Stomach (tissue), 9 donors: Measurements from ENCODE around the gene SKI. TPM values are rescaled to one million over a fixed set of nuclear protein-coding genes. Genes with fewer than 3 reads are reported as not detected.

Experiments
- DNase-seq, 2 donors: peaks; one replicate each; pipeline versions ENCODE4 v3.0.0 to v3.0.0-alpha.2; 2013 to 2019
- H3K27ac ChIP-seq, 5 donors: fragments of 200-600 bp in 4 of 5; sonication (generic) in 4 of 5; one replicate each; pipeline ENCODE4 v1.5.1; 2013 to 2019; ENCODE audit warnings: mild to moderate bottlenecking in 1 of 5, moderate library complexity in 1 of 5
- H3K27me3 ChIP-seq, 3 donors: fragments of 200-600 bp; sonication (generic); one replicate each; pipeline ENCODE4 v1.5.1; 2017 to 2019; ENCODE audit warnings: mixed run types in 1 of 3
- H3K36me3 ChIP-seq, 4 donors: fragments of 200-600 bp; sonication (generic); 1 replicate in 3 of 4; 2 replicates in 1 of 4; pipeline ENCODE4 v1.5.1; 2016 to 2019
- H3K4me1 ChIP-seq, 4 donors: fragments of 200-600 bp; sonication (generic); one replicate each; pipeline ENCODE4 v1.5.1; 2016 to 2019
- H3K4me3 ChIP-seq, 4 donors: fragments of 200-600 bp; sonication (generic) in 3 of 4; one replicate each; pipeline ENCODE4 v1.5.1; 2016 to 2019; ENCODE audit warnings: mild to moderate bottlenecking in 1 of 4
- H3K9me3 ChIP-seq, 4 donors: fragments of 200-600 bp; sonication (generic); one replicate each; pipeline ENCODE4 v1.5.1; 2016 to 2019
- CTCF ChIP-seq, 7 experiments: fragments of 450-650 bp in 4 of 7; fragments of 200-600 bp in 3 of 7; sonication (generic) in 3 of 7; IDR thresholded peaks; one replicate each; pipeline ENCODE4 v1.5.1; 2016 to 2019; ENCODE audit warnings: antibody characterized with exemption in 7 of 7, control low read depth in 2 of 7, mild to moderate bottlenecking in 1 of 7
- EP300 ChIP-seq: sonication (generic); formaldehyde crosslinking; IDR thresholded peaks from one replicate; pipeline ENCODE4 v1.6.1; 2017; ENCODE audit warnings: antibody characterized with exemption
- POLR2A ChIP-seq, 4 donors: fragments of 450-650 bp; IDR thresholded peaks; one replicate each; pipeline ENCODE4 v1.6.1; 2016; ENCODE audit warnings: antibody characterized with exemption in 4 of 4, control low read depth in 2 of 4, mild to moderate bottlenecking in 1 of 4, moderate library complexity in 1 of 4
- POLR2AphosphoS5 ChIP-seq, 3 donors: sonication (generic); formaldehyde crosslinking; IDR thresholded peaks; one replicate each; pipeline ENCODE4 v1.6.1; 2016; ENCODE audit warnings: antibody characterized with exemption in 3 of 3
- WGBS, 5 donors: extraction: QIAGEN DNeasy Blood & Tissue Kit in 3 of 5; methylation state at CpG; one replicate each; pipeline versions ENCODE4 v1.1.5 to v1.1.7; 2013 to 2018; 5-methylcytosine and 5-hydroxymethylcytosine counted together
- intact Hi-C: fragments of 100-400 bp; cut with DNase I; formaldehyde crosslinking; loops from one replicate; pipeline ENCODE4 v1.15.1; 2023; ENCODE audit warnings: low total_unique reads
- polyA plus RNA-seq, 3 donors: library from polyadenylated mRNA; stranded (reverse); fragments of 200-250 nt; gene quantifications; one replicate each; pipeline ENCODE4 v1.2.3, GENCODE V29; 2013
- total RNA-seq, 5 donors: library from RNA; depleted of rRNA; stranded (reverse); fragments of >200 nt; gene quantifications; one replicate each; pipeline versions ENCODE4 v1.1.0 to v1.2.3, GENCODE V29; 2014 to 2016
- donor health status: healthy with polysubstance abuse.
- donor health status: Bipolar disorder and iron deficiency.
- donor health status: healthy.

SKI gene
- total and polyA plus RNA-seq, 8 donors: 7.4 to 84.0 (median 21.0) TPM

- peak overlapping the region in 4 of 5 donors; percentile 41 to 75 (median 57) for H3K27ac ChIP-seq
- H3K9me3 ChIP-seq: no peaks in the 10 kb centered on the region
- intact Hi-C loops: no loop called here
- peak in 1 of 2 donors; percentile 66 for DNase-seq
- TF ChIP-seq CTCF (IDR thresholded peaks at IDR 0.05) (no peak), EP300 (no peak), POLR2A (IDR thresholded peaks at IDR 0.05) (no peak), POLR2AphosphoS5 (IDR thresholded peaks at IDR 0.05) (no peak)
- peaks cover 91 to 100% (median 96%) of the 10 kb centered on the region in 4 donors for H3K4me1 ChIP-seq
- H3K27me3 ChIP-seq: no peaks in the 10 kb centered on the region
- WGBS, 5 donors: 54 to 70% (median 63%) methylated on average over 9 to 27 of the region's 27 CpGs
- no peaks in the 10 kb centered on the region for H3K36me3 ChIP-seq
- H3K4me3 ChIP-seq: no peak overlapping the region
Observed at GRCh38 chr1:2270260-2271100, 42.4 kb downstream of the SKI start.

- H3K27me3 ChIP-seq: no peaks in the 10 kb centered on the region
- H3K9me3 ChIP-seq: no peaks in the 10 kb centered on the region
- peak overlapping the region in 2 of 5 donors; percentile 72 to 75 for H3K27ac ChIP-seq
- WGBS, 5 donors: 84 to 90% (median 86%) methylated on average over 6 to 25 of the region's 25 CpGs
- intact Hi-C loops: no loop called here
- H3K4me3 ChIP-seq: no peak overlapping the region
- peaks cover 96 to 100% (median 98%) of the 10 kb centered on the region in 4 donors for H3K4me1 ChIP-seq
- H3K36me3 ChIP-seq: no peaks in the 10 kb centered on the region
- TF ChIP-seq POLR2AphosphoS5 (IDR thresholded peaks at IDR 0.05) (no peak), POLR2A (IDR thresholded peaks at IDR 0.05) (no peak)
- no peak for DNase-seq
Observed at GRCh38 chr1:2271211-2271721, 43.1 kb downstream of the SKI start.

- DNase-seq: no peak
- WGBS, 5 donors: 49 to 63% (median 54%) methylated on average over 18 to 23 of the region's 23 CpGs
Observed at GRCh38 chr1:2271841-2272655, 43.9 kb downstream of the SKI start.

More at GRCh38 chr1:2271841-2272655, 43.9 kb downstream of the SKI start:
- Histone ChIP-seq H3K36me3 (no peaks in the 10 kb centered on the region), H3K4me1 (peaks cover 95 to 100% (median 99%) of the 10 kb centered on the region in 4 donors), H3K27ac (peak overlapping the region in 4 of 5 donors; percentile 0 to 75 (median 36)), H3K27me3 (no peaks in the 10 kb centered on the region), H3K4me3 (no peak overlapping the region), H3K9me3 (no peaks in the 10 kb centered on the region)
- intact Hi-C loops: no loop called here
- TF ChIP-seq POLR2AphosphoS5 (IDR thresholded peaks at IDR 0.05) (no peak), EP300 (no peak), CTCF (IDR thresholded peaks at IDR 0.05) (no peak), POLR2A (IDR thresholded peaks at IDR 0.05) (no peak)
